GM12865 (cell line): ENCODE data around the gene PITRM1.

ENCODE experiments used
- DNase-seq: peaks from one replicate; pipeline ENCODE4 v3.0.0; 2010; ENCODE audit warnings: low read depth
- H3K4me3 ChIP-seq: 2 replicates; pipeline ENCODE4 v1.5.1; 2011; ENCODE audit warnings: mild to moderate bottlenecking, low read depth, low read length, control low read depth
- TF ChIP-seq, protein P1 (sequence below): IDR thresholded peaks from 2 replicates; pipeline ENCODE4 v1.5.1; 2011; ENCODE audit warnings: low read length, control low read depth, low read depth, inconsistent platforms; ENCODE audit not compliant: insufficient read depth; ENCODE audit errors: missing control alignments

PITRM1 gene

GRCh38 chr10:3147117-3147820, 25.3 kb downstream of the PITRM1 start:
- H3K4me3 ChIP-seq = no peak overlapping the region
- TF ChIP-seq, protein P1, sequence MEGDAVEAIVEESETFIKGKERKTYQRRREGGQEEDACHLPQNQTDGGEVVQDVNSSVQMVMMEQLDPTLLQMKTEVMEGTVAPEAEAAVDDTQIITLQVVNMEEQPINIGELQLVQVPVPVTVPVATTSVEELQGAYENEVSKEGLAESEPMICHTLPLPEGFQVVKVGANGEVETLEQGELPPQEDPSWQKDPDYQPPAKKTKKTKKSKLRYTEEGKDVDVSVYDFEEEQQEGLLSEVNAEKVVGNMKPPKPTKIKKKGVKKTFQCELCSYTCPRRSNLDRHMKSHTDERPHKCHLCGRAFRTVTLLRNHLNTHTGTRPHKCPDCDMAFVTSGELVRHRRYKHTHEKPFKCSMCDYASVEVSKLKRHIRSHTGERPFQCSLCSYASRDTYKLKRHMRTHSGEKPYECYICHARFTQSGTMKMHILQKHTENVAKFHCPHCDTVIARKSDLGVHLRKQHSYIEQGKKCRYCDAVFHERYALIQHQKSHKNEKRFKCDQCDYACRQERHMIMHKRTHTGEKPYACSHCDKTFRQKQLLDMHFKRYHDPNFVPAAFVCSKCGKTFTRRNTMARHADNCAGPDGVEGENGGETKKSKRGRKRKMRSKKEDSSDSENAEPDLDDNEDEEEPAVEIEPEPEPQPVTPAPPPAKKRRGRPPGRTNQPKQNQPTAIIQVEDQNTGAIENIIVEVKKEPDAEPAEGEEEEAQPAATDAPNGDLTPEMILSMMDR = no peak
- no peak for DNase-seq

- H3K4me3 ChIP-seq = no peak overlapping the region
- TF ChIP-seq, protein P1 = no peak
- no peak for DNase-seq
Observed at GRCh38 chr10:3146289-3146688, 26.3 kb downstream of the PITRM1 start.

DNA sequence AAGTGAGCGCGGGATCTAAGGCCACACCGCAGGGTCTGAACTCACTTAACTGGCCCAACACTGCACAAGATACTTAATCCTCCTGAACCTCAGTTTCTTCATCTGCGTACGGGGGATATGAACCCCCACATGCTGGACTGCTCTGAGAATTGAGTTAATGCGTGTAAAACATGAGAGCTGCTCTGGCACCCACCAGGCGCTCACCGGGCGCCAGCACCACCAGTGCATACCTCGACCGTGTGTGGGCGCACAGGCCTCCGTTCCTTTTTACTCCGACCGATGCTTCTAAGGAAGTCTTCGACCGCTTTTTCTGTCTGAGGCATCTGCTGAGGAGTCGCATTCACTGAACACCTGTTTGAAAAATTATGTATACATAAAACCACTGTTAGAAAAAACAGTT, 27.2 kb downstream of the PITRM1 start:
- TF ChIP-seq, protein P1 = no peak
- DNase-seq = no peak
- H3K4me3 ChIP-seq = no peak overlapping the region

- TF ChIP-seq, protein P1 = no peak
- no peak overlapping the region for H3K4me3 ChIP-seq
- DNase-seq = no peak
Observed at GRCh38 chr10:3143791-3144434, 28.7 kb downstream of the PITRM1 start.

GRCh38 chr10:3143366-3143765, 29.2 kb downstream of the PITRM1 start:
- TF ChIP-seq, protein P1 = no peak
- no peak for DNase-seq
- no peak overlapping the region for H3K4me3 ChIP-seq

DNA sequence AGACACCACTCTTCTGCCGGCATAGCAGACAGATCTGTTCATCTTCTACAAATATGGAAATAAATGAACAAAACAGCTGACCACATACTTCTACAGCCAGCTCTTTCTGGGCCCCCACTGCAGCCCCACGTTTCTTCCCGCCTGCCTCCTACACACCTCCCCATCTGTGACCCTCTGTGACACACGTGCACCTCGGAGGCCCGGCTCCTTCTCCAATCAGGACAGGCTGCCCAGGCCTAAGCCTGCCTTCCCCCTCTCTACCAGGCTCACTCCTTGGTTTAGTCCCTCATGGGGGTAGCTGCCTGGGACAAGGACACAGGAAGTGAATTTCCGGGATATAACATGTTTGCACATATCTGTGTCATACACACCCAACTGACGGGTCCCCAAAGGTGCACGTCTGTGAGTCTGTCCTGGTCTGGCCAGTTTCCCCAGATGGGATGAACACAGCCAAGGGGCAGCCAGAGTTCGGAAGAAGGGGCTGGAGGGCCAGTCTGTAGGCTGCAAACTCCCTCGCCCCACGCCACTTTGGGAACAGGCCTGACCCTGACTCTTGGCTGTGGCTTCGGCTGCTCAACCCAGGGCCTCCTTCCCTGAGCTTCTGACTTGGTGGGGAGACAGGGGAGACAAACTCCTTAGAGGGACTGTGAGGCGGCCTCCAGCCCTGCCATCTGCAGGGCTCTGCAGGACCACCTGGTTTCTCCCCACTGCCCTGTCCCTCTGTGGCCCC, 30.3 kb downstream of the PITRM1 start:
- no peak for DNase-seq
- H3K4me3 ChIP-seq = no peak overlapping the region
- TF ChIP-seq, protein P1 = no peak
